PC-3 (cell line): Measurements from ENCODE around the gene CNKSR3.

Experiments
- EZH2 ChIP-seq: fragments of 300-600 bp; sonication (generic); IDR thresholded peaks from one replicate; pipeline ENCODE4 v1.6.1; 2017; ENCODE audit warnings: antibody characterized with exemption, mild to moderate bottlenecking, low read length; ENCODE audit not compliant: unreplicated experiment
- EZH2phosphoT487 ChIP-seq: fragments of 300-600 bp; sonication (generic); IDR thresholded peaks from 2 replicates; pipeline ENCODE4 v1.6.1; 2018; ENCODE audit warnings: mild to moderate bottlenecking, antibody characterized with exemption, low read length, borderline replicate concordance
- TF ChIP-seq, protein P1 (sequence below): fragments of 300-600 bp; sonication (generic); conservative IDR thresholded peaks from 2 replicates; pipeline ENCODE4 v1.5.1; 2017; ENCODE audit warnings: antibody characterized with exemption, low read depth, mild to moderate bottlenecking, low read length

GRCh38 chr6:154518396-154518795 lies 7.9 kb upstream of the CNKSR3 start:
- TF ChIP-seq, protein P1, sequence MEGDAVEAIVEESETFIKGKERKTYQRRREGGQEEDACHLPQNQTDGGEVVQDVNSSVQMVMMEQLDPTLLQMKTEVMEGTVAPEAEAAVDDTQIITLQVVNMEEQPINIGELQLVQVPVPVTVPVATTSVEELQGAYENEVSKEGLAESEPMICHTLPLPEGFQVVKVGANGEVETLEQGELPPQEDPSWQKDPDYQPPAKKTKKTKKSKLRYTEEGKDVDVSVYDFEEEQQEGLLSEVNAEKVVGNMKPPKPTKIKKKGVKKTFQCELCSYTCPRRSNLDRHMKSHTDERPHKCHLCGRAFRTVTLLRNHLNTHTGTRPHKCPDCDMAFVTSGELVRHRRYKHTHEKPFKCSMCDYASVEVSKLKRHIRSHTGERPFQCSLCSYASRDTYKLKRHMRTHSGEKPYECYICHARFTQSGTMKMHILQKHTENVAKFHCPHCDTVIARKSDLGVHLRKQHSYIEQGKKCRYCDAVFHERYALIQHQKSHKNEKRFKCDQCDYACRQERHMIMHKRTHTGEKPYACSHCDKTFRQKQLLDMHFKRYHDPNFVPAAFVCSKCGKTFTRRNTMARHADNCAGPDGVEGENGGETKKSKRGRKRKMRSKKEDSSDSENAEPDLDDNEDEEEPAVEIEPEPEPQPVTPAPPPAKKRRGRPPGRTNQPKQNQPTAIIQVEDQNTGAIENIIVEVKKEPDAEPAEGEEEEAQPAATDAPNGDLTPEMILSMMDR: no peak
- TF ChIP-seq EZH2phosphoT487 (no peak), EZH2 (no peak)
